GM04504 (cell line): ENCODE measurements around the gene ZBTB24.

Experiments used
- DNase-seq: peaks from one replicate; pipeline ENCODE4 v3.0.0-alpha.2; 2012; ENCODE audit warnings: low read depth

ZBTB24 gene

DNA sequence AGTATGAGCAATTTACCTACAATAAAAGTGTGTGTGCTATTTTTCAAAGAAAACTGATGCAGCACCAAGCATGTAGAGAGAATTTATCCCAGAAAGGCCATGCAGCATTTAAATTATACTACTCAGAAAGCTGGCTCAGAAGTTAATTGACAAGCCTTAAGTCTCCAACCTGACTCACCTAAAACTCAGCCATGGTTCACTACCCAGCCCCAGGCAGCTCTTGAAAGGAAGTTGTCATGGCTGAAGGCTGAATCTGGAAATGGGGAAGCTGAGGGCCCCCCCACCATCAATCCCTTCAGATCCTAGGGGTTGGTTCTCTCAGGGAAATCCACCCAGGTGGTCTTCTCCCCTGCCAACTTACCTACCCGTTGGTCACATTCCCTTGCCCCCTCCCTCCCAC, 62.3 kb downstream of the ZBTB24 start:
- no peak for DNase-seq

DNA sequence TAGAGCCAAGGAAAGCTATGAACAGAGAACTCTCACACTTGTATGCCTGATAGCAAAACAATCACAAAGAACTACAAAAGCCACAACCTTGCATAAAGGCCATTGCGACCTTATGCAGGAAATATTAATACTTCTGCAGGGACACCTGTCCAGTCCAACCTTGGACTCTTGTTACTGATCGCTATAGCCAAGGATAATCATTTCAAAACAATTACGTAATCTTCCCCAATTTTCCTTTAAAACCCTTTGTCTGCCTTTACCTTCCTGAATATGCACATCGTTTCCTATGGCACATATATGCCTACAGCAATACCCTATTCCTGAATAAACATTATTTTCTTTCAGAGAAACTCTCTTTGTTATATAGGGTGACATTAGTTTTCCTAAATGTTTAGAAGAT, 65.4 kb downstream of the ZBTB24 start:
- DNase-seq, result no peak
